ENCODE results near the gene PSPH. TPM values are rescaled to one million over a fixed set of nuclear protein-coding genes. Genes with fewer than 3 reads are reported as not detected.
"Not testable (repeated sequence)": the region's sequence is repeated elsewhere in the genome, so short reads cannot be mapped to it uniquely, and the experiment has no call there.

Gene PSPH
- polyA plus RNA-seq, 3 donors, result 26.1 to 35.1 (median 28.8) TPM

DNA sequence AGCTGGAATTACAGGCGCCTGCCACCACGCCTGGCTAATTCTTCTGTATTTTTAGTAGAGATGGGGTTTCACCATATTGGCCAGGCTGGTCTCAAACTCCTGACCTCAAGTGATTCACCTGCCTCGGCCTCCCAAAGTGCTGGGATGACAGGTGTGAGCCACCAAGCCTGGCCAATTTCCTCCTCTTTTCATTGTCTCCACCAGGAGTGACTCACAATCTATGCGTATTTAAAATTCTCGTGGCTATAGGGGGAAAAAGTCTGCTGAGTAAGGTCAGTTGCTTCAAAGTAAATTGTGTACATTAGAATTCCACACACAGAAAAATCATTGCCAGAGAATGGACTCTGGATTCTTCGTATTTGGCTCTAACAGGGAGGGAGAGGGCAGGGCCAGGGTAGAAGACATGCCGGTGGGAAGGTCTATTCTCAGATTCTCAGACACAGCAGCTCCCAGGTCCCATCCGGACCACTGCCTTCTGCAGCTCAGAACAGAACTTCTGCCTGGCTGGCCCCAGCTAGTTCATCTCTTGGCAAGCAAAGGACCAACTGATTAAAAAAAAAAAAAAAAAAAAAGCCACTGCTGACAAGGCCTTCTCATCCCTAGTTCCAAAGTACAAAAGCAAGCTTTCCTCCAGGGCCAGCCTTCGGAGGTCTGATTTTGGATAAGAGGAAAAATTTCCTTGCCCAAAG is 22.2 kb downstream of the PSPH start:
- DNase-seq (ENCODE audit: extremely low read depth in 1 of 11, low read depth in 9 of 11, low spot score in 4 of 11), result no peak

DNA sequence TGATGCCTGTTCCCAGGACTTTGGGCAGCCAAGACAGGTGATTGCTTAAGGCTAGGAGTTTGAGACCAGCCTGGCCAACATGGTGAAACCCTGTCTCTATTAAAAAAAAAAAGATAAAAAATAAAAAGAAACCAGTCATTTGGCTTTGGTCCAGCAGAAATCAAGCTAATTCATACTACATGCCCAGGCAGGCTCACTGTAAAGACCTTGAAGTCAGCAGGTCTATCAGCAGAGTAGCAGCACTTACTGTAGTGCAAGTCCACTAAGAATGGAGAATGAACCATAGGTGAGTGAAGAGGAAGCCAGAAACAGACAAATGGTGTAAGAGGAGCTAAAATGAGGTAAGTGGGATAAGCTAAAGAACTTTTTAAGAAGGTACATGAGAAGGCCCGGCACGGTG is 24.7 kb downstream of the PSPH start:
- no peak for DNase-seq (ENCODE audit: extremely low read depth in 1 of 11, low read depth in 9 of 11, low spot score in 4 of 11)

DNA sequence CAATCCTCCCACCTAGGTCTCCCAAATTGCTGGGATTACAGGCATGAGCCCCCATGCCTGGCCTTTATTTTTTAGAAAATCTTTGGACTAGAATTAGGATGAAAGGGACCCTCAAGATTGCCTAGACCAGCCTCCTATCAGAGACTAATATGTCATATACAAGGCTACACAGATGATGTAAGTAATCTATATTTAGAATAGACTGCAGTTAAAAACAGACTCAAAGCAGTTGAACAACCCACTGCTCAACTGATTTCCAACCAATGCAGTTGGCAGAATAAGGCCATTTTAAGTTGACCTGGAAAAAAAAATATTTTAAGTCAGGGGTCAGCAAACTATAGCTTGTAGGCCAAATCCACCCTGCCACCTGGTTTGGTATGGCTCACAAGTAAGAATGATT is 27.7 kb downstream of the PSPH start:
- DNase-seq (ENCODE audit: extremely low read depth in 1 of 11, low read depth in 9 of 11, low spot score in 4 of 11), result no peak

DNA sequence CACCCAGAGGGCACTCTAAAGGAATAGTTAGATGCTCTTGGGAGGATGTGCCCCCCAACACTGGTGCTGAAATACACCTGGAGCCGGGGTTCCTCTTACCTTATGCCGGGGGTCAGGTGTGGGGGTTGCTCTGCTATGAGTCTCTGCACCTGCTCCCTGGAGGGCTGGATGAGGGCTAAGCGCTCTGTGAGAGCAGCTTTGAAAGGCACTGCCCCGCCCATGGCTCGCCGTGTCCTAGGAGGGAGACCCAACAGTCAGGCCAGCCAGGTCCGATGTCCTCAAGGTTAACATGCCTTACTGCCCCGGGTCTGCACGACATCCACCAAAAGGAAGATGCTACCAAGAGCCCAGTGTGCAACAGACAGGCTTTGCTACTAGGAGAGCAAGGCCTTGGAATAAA is 31.7 kb downstream of the PSPH start:
- no peak for DNase-seq (ENCODE audit: extremely low read depth in 1 of 11, low read depth in 9 of 11, low spot score in 4 of 11)

DNA sequence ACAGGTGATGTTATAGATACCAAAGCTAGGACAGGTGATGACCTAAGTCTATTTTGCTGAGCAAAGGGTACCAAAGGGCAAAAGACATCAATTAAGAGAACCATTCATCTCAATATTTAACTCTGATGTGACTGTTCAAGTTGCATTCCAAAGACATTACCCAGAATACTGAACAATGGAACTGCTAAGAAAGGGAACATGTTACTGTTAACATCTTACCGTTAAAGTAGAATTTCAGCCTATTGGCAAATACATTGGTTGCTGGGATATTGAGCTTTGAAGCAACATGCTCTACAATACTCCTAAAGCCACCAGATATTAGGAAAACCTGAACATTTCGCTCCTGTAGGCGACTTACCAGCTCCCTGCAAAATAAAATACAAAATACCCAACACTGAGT is 34.2 kb downstream of the PSPH start:
- not testable (repeated sequence) for DNase-seq (ENCODE audit: extremely low read depth in 1 of 11, low read depth in 9 of 11, low spot score in 4 of 11)

DNA sequence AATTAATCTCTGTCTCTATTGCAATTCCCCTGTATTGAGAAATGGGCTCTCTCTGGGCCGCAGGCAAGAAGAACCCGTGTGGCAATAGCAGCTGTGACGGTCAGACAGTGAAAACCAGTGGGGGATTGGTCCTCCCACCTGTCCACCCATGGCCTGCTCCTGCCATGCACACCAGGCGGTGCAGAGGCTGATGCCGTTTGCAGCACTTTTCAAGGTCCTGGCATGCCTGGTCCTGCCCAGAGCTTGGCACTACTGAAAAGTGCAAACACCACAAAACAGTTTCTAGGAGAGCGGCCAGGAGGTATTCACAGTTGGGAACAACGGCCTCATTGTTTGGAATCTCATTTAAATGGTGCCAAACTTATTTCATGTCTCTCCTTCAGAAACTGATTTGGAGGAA is 41.5 kb downstream of the PSPH start:
- DNase-seq (ENCODE audit: extremely low read depth in 1 of 11, low read depth in 9 of 11, low spot score in 4 of 11), result no peak

DNA sequence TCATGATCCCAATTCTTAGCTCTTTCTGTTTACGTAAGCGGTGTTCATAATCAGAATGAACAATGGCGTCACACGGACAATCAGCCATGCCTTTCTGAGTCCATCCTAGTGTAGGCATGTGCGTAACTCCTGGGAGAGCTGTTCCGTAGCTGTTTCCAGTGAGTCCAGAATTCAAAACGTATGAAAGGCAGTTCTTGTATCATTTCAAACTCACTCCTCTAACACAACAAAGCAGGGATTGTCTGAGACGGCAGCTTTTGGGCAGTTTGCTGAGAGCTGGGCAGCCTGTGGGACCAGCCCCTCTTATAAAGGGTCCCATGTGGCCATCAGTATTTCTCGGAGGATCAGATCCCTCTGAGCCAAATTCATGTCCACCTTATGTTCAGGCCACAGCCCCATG is 43.4 kb downstream of the PSPH start:
- DNase-seq (ENCODE audit: extremely low read depth in 1 of 11, low read depth in 9 of 11, low spot score in 4 of 11), result no peak

DNA sequence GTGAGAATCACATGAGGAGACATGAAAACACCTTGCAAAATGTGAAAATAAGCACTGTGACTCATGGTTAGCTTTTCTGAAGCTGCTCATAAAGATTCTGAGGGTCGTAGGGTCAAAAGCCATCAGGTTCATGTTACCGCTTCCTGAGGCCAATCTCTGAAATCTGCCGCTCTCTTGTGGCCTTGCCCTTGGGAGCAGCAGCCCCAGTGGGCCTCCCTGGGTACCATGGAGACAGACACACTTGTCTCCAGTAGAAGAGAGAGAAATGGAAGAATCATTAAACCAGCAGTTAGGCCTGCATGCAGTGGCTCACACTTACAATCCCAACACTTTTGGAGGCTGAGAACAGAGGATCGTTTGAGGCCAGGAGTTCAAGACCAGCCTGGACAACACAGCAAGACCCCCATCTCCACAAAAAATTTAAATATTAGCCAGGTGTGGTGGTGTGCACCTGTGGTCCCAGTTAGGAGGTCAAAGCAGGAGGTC is 44.0 kb downstream of the PSPH start:
- DNase-seq (ENCODE audit: extremely low read depth in 1 of 11, low read depth in 9 of 11, low spot score in 4 of 11), result peak in 5 of 11 donors; percentile 6 to 15 (median 9)

DNA sequence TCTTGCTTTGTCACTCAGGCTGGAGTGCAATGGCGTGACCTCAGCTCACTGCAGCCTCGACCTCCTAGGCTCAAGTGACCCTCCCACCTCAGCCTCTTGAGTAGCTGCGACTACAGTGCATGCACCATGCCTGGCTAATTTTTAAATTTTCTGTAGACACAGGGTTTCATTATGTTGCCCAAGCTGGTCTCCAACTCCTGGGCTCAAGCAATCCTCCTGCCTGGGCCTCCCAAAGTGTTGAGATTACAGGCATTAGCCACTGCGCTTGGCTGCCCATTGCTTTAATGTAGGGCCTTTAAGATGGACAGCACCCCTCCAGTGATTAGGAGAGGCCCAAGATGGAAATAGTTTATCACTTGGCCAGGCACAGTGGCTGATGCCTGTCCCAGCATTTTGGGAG is 47.5 kb downstream of the PSPH start:
- DNase-seq (ENCODE audit: extremely low read depth in 1 of 11, low read depth in 9 of 11, low spot score in 4 of 11), result no peak

DNA sequence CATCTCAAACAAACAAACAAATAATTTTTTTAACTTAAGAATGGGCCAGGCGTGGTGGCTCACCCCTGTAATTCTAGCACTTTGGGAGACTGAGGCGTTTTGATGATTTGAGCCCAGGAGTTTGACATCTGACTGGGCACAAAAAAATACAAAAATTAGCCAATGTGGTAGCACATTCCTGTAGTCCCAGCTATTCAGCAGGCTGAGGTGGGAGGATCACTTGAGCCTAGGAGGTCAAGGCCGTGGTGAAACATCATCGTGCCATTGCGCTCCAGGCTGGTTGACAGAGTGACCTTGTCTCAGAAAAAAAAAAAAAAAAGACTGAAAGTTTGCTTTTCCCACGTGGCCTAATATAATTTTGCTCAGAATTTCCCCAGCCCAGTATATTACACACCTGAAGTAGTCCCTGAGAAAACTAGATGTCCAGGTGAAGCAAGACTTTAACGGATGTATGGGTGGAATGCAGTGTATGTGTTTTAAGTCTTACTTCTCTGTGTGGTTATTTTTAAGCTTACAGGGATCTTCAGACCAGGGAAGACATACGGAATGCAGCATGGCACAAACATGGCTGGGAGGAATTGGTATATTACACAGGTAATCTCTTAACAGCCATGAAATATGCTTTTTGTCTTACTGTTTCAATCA is 54.3 kb downstream of the PSPH start:
- no peak for DNase-seq (ENCODE audit: extremely low read depth in 1 of 11, low read depth in 9 of 11, low spot score in 4 of 11)

DNA sequence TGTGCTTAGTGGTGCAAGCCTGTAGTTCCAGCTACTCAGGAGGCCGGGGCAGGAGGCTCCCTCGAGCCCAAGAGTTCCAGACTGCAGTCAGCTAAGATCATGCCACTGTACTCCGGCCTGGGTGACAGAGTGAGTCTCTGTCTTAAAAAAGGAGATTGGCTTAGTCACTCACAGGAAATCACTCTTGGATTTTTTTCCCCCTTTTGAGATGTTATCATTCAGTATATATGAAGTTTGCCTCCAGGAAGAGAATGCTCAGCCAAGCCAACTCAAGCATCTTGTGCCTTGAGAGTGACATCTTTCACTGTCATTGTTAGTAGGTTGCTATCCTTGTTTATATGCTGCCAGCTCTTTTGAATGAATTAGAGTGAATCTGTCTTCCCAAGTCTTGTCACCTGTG is 58.9 kb downstream of the PSPH start:
- no peak for DNase-seq (ENCODE audit: extremely low read depth in 1 of 11, low read depth in 9 of 11, low spot score in 4 of 11)

DNA sequence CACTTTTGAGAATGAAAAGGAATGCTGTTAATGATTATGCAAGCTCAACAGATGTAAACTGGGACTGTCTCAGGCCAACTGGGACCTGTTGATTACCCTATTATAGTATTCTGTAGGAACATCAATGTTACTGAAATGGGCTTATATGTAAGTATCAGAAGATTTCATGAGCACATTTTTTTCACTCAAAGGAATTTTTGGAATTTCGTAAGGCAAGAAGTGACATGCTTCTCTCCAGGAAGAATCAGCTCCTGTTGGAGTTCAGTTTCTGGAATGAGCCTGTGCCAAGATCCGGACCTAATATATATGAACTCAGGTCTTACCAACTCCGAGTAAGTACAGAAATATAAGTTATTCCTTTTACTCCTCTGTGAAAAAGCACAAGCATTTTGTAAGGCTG is 67.7 kb downstream of the PSPH start:
- no peak for DNase-seq (ENCODE audit: extremely low read depth in 1 of 11, low read depth in 9 of 11, low spot score in 4 of 11)

DNA sequence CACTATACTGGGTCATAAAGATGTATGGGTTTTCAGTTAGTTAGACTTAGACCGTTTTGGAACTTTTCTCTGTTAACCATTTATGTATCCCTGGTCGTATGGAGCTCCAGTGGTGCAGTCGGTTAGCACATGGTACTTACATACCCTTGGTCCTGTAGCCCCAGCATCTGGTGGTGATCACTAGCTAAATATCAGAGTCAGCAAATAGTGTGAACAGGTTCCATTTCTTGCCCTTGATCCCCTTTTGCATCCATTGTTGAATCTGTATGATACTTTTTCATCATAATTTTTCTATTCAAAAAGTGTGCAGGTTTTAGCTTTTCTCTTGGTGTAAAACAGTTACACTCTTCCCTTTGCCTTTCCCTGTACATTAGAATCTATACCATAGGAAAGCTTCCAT is 71.0 kb downstream of the PSPH start:
- no peak for DNase-seq (ENCODE audit: extremely low read depth in 1 of 11, low read depth in 9 of 11, low spot score in 4 of 11)

DNA sequence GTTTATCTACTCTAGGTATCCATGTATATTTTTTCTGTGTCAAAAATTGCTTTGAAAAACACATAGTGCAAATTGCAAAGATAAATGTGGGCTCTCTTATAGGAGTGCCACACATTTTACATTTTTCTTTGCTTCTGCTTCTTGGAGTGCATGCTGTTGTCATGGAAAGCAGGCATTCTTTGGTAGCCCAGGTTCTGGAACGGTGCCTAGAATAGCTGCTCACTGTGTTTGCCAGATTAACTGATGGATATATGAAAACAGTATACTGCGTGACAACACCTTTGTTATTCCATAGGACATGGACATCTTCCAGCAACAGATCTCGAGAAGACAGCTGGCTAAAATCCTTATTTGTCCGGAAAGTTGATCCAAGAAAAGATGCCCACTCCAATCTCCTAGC is 73.4 kb downstream of the PSPH start:
- no peak for DNase-seq (ENCODE audit: extremely low read depth in 1 of 11, low read depth in 9 of 11, low spot score in 4 of 11)

DNA sequence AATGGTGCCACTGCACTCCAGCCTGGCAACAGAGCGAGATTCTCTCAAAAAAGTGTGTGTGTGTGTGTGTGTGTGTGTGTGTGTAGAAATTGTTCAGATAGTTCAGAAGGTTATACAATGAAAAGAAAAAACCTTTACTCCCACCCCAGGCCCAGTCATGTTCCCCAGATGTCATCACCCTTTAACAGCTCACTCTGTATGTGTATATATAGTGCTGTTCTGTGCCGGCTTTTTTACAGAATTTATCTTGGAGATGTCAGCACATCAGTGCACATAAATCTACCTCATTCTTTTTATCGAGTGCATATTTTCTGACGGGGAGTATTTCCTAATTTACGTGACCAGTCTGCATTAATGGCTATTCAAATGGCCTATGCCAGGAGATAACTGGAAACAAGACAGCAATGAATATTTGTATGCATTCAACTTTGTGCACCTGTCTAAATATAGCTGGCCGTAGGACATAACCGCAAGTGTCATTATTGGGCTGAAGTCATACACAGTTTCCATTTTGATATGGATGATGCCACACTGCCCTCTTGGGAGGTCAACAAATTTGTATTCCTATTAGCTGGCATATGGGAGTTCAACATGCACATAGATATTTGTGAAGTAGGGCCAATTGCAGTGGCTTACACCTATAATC is 75.1 kb downstream of the PSPH start:
- DNase-seq (ENCODE audit: extremely low read depth in 1 of 11, low read depth in 9 of 11, low spot score in 4 of 11), result no peak

DNA sequence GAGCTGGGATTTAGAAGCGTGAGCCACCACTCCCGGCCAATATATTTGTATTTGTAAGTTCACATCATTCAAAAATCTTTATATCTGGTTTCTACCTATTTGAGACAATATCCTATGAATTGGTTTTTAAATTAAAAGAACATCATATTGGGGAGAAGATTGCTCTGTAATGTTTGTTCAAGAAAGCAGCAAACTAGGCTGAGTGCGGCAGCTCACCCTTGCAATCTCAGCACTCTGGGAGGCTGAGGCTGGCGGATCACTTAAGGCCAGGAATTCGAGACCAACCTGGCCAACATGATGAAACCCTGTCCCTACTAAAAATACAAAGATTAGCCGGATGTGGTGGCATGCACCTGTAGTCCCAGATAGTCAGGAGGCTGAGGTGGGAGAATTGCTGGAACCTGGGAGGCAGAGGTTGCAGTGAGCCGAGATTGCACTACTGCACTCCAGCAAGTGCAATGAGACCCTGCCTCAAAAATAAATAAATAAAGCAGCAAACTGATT is 77.4 kb downstream of the PSPH start:
- no peak for DNase-seq (ENCODE audit: extremely low read depth in 1 of 11, low read depth in 9 of 11, low spot score in 4 of 11)

DNA sequence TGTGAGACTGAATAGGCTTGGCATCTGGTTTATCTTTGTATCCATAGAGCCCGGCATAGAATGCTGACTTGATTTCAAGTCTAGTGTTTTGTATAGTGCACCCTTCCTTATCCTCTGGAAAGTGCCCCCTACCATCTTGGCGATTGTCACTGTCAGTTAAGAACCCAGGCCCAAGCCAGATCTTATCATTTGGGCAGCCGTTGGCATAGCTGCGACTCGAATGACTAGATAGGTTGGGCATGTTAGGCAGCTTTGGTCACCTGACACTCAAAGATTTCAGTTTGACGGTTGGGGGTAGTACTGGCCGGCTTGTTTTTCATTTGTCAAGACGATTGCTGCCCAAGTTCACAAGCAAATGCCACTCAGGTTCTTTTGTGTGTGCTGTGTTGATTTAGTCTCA is 80.3 kb downstream of the PSPH start:
- DNase-seq (ENCODE audit: extremely low read depth in 1 of 11, low read depth in 9 of 11, low spot score in 4 of 11), result no peak

DNA sequence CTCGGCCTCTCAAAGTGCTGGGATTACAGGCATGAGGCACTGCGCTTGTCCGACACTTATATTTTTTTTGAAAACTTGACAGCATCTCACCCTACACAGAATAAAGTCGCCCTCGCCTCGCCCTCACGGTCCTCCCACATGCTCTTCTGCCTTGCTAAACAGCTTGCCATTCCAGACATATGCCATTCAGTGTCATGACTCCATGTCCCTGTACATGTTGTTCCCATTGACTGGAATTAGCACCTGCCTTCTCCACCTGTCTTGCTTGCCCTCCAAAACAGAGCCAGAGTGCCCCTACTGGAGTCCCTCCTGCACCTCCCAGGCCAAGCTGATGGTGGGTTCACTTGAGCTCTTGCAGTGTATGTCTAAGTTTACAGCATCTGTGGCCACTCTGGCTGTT is 80.7 kb downstream of the PSPH start:
- no peak for DNase-seq (ENCODE audit: extremely low read depth in 1 of 11, low read depth in 9 of 11, low spot score in 4 of 11)

DNA sequence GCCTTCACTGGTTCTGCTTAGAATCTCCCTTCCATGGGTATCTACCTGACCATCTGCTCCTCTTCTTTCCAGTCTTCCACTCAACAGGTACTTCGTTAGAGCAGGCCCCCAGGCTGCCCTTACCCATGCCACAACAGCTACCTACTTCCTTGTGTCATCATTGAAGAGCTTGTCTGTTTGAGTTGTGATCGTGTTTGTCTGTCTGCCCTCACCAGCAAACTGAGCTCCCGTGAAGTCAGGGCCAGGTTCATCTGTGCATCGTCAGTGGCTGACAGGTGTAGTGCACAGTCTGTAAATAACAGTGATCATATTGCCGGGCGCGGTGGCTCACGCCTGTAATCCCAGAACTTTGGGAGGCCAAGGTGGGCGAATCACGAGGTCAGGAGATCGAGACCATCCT is 81.9 kb downstream of the PSPH start:
- DNase-seq (ENCODE audit: extremely low read depth in 1 of 11, low read depth in 9 of 11, low spot score in 4 of 11), result no peak

DNA sequence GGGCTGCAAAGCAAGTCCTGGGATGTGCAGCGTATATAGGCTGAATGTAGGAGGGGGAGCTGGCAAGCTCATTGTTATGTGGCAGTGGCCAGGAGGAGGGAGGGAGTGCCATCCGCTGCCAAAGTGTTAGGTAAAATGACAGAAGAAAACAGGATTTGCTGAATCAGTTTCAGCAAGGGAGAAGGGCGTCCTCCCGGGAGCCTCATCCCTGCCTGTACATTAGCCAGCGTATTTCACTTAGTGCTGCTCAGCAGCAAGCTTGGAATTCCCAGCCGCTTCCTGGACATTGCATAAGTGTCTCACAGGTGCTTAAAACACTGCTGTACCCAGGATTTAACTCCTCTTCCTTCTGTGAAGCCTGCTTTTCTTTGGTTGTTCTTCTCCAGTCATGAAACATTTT is 84.4 kb downstream of the PSPH start:
- no peak for DNase-seq (ENCODE audit: extremely low read depth in 1 of 11, low read depth in 9 of 11, low spot score in 4 of 11)

Measured in renal cortex interstitium (tissue), 11 donors.